Parathyroid adenoma (tissue), 2 donors: ENCODE results near the gene PTPN6.
"Not testable (repeated sequence)": the region's sequence is repeated elsewhere in the genome, so short reads cannot be mapped to it uniquely, and the experiment has no call there.

Experiments used
- H2AFZ ChIP-seq: fragments of 300-600 bp; sonication (generic); one replicate; pipeline ENCODE4 v1.7.0; 2017; ENCODE audit warnings: antibody characterized with exemption, mild to moderate bottlenecking
- H3K27ac ChIP-seq: fragments of 300-600 bp; sonication (generic); one replicate; pipeline ENCODE4 v1.7.0; 2017
- H3K27me3 ChIP-seq: fragments of 300-600 bp; sonication (generic); one replicate; pipeline ENCODE4 v1.7.0; 2017; ENCODE audit warnings: low read length; ENCODE audit not compliant: control insufficient read depth, insufficient read depth
- H3K36me3 ChIP-seq: fragments of 300-600 bp; sonication (generic); one replicate; pipeline ENCODE4 v1.7.0; 2017; ENCODE audit warnings: low read length; ENCODE audit not compliant: control insufficient read depth, insufficient read depth
- H3K4me1 ChIP-seq: fragments of 300-600 bp; sonication (generic); one replicate; pipeline ENCODE4 v1.7.0; 2017; ENCODE audit warnings: control low read depth
- H3K4me2 ChIP-seq: fragments of 300-600 bp; sonication (generic); one replicate; pipeline ENCODE4 v1.7.0; 2017; ENCODE audit warnings: low read length
- H3K4me3 ChIP-seq: fragments of 300-600 bp; sonication (generic); one replicate; pipeline ENCODE4 v1.7.0; 2017; ENCODE audit warnings: low read depth, low read length
- H3K79me2 ChIP-seq: fragments of 300-600 bp; sonication (generic); one replicate; pipeline ENCODE4 v1.7.0; 2017; ENCODE audit warnings: control low read depth
- H3K9ac ChIP-seq: fragments of 300-600 bp; sonication (generic); one replicate; pipeline ENCODE4 v1.7.0; 2017; ENCODE audit warnings: mild to moderate bottlenecking
- H3K9me3 ChIP-seq: fragments of 300-600 bp; sonication (generic); one replicate; pipeline ENCODE4 v1.7.0; 2017; ENCODE audit warnings: low read length; ENCODE audit not compliant: control insufficient read depth
- TF ChIP-seq, protein P1 (sequence below): fragments of 300-600 bp; sonication (generic); IDR thresholded peaks from one replicate; pipeline ENCODE4 v1.7.0; 2017; ENCODE audit warnings: antibody characterized with exemption, mild to moderate bottlenecking
- donor health status: primary hyperparathyroidism.

Gene PTPN6

GRCh38 chr12:6905414-6906040 is 45.6 kb upstream of the PTPN6 start:
- Histone ChIP-seq H3K27ac (peak overlapping the region; percentile 88), H3K79me2 (no peaks in the 10 kb centered on the region), H2AFZ (peak overlapping the region; percentile 95), H3K4me3 (peak overlapping the region; percentile 75), H3K9me3 (no peaks in the 10 kb centered on the region), H3K36me3 (no peaks in the 10 kb centered on the region), H3K9ac (peak overlapping the region; percentile 62), H3K4me2 (peak overlapping the region; percentile 87), H3K27me3 (no peaks in the 10 kb centered on the region), H3K4me1 (peaks cover 8% of the 10 kb centered on the region)
- TF ChIP-seq, protein P1, sequence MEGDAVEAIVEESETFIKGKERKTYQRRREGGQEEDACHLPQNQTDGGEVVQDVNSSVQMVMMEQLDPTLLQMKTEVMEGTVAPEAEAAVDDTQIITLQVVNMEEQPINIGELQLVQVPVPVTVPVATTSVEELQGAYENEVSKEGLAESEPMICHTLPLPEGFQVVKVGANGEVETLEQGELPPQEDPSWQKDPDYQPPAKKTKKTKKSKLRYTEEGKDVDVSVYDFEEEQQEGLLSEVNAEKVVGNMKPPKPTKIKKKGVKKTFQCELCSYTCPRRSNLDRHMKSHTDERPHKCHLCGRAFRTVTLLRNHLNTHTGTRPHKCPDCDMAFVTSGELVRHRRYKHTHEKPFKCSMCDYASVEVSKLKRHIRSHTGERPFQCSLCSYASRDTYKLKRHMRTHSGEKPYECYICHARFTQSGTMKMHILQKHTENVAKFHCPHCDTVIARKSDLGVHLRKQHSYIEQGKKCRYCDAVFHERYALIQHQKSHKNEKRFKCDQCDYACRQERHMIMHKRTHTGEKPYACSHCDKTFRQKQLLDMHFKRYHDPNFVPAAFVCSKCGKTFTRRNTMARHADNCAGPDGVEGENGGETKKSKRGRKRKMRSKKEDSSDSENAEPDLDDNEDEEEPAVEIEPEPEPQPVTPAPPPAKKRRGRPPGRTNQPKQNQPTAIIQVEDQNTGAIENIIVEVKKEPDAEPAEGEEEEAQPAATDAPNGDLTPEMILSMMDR = no peak

DNA sequence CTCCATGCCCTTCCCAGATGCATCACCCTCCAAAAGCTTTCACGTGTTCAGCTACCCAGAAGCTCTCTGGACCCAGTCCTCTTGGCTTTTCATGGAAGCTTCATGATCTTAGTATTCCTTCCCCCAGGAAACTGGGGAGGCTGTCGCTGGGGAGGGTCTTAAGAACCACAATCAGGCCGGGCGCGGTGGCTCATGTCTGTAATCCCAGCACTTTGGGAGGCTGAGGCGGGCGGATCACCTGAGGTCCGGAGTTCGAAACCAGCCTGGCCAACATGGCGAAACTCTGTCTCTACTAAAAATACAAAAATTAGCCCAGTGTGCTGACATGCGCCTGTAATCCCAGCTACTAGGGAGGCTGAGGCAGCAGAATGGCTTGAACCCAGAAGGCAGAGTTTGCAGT is 43.0 kb upstream of the PTPN6 start:
- H3K9ac ChIP-seq, H3K4me1 ChIP-seq, H3K9me3 ChIP-seq, H3K27ac ChIP-seq, H3K4me2 ChIP-seq, H2AFZ ChIP-seq, H3K4me3 ChIP-seq, H3K27me3 ChIP-seq, H3K36me3 ChIP-seq, H3K79me2 ChIP-seq: not testable (repeated sequence)

DNA sequence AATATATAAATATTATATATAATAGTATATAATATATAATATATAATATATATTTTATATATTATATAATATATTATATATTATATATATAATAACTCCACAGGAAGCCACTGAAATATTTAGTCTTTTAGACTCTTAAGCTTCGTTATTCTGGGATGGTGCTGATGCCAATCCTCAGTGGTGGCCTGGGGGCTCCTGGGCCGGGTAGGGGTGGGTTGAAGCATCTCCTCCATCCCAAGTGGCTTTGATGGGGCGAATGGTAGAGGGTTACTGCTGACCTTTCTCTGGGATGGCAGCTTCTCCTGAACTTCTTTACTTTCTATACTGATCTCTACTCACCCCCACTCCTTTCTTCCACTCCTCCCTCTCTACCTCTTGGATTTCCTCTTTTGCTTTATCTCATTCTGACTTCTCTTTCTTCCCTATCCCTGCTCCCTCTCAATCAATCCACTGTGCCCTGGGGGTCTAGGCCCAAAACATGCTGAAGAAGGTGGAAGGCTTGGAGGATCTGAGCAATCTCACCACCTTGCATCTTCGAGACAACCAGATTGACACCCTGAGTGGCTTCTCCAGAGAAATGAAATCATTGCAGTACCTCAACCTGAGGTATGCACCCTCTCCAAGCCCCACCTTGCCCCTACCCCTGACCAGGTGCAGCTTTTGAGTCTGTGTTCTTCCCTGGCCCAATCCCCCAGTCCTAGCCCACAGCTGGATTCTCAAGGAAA is 41.6 kb upstream of the PTPN6 start:
- H3K79me2 ChIP-seq = no peaks in the 10 kb centered on the region
- TF ChIP-seq, protein P1 = no peak
- no peak overlapping the region for H3K4me3 ChIP-seq
- H3K4me1 ChIP-seq = no peaks in the 10 kb centered on the region
- H3K4me2 ChIP-seq = no peak overlapping the region
- H3K9ac ChIP-seq = no peak overlapping the region
- no peak overlapping the region for H2AFZ ChIP-seq
- no peaks in the 10 kb centered on the region for H3K36me3 ChIP-seq
- no peaks in the 10 kb centered on the region for H3K27me3 ChIP-seq
- H3K27ac ChIP-seq = no peak overlapping the region
- H3K9me3 ChIP-seq = no peaks in the 10 kb centered on the region

DNA sequence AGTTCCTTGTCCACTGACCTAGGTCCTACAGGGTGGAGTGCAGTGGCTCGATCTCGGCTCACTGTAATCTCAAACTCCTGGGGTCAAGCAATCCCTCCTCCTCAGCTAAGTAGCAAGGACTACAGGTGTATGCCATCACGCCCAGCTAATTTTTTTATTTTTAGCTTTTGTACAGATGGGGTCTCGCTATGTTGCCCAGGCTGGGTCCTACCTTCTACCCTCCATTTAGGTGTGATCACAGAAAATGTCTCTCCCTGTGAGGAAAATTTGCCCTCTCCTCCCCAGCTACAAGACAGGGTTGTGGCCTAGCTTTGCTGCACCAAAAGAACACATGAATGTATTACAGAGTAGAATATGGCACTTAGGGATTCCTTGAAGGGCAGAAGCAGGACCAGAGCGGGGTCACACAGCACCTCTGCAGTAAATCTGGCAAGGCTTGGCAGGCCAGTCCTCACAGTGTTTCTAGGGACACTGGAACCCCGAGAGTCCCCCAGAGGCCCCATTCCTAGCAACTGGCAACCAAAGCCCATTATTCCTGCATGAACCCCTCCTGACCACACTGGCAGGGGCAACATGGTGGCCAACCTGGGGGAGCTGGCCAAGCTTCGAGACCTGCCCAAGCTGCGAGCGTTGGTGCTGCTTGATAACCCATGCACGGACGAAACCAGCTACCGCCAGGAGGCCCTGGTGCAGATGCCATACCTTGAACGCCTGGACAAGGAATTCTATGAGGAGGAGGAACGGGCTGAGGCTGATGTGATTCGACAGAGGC is 38.8 kb upstream of the PTPN6 start:
- Histone ChIP-seq H3K79me2 (no peaks in the 10 kb centered on the region), H3K9ac (no peak overlapping the region), H3K36me3 (no peaks in the 10 kb centered on the region), H3K4me2 (no peak overlapping the region), H2AFZ (no peak overlapping the region), H3K4me3 (no peak overlapping the region), H3K27ac (no peak overlapping the region), H3K27me3 (no peaks in the 10 kb centered on the region), H3K9me3 (no peaks in the 10 kb centered on the region), H3K4me1 (no peaks in the 10 kb centered on the region)
- TF ChIP-seq, protein P1 = no peak

GRCh38 chr12:6914246-6914946 is 36.8 kb upstream of the PTPN6 start, which contains the start of gene ENO2:
ENO2 (plus strand) TSS chr12:6914580; CDS start chr12:6915833, 1,253 bp downstream.
- Histone ChIP-seq H2AFZ (peak within 1 kb of the TSS; percentile 85), H3K79me2 (no peaks in the 10 kb centered on the region), H3K27me3 (no peaks in the 10 kb centered on the region), H3K9me3 (no peaks in the 10 kb centered on the region), H3K4me1 (no peaks in the 10 kb centered on the region), H3K4me3 (peak within 1 kb of the TSS; percentile 64), H3K9ac (peak within 1 kb of the TSS; percentile 20), H3K4me2 (peak within 1 kb of the TSS; percentile 87), H3K36me3 (no peaks in the 10 kb centered on the region), H3K27ac (peak within 1 kb of the TSS; percentile 44)
- TF ChIP-seq, protein P1 = no peak
